HG03521 (cell line): ENCODE data around the gene AOC1.

Experiments
- ATAC-seq: cut with Tn5 transposase; IDR thresholded peaks from one replicate; pipeline ENCODE4 v1.9.1; 2021; ENCODE audit warnings: mild to moderate bottlenecking, moderate library complexity; ENCODE audit not compliant: unreplicated experiment

The AOC1 gene

DNA sequence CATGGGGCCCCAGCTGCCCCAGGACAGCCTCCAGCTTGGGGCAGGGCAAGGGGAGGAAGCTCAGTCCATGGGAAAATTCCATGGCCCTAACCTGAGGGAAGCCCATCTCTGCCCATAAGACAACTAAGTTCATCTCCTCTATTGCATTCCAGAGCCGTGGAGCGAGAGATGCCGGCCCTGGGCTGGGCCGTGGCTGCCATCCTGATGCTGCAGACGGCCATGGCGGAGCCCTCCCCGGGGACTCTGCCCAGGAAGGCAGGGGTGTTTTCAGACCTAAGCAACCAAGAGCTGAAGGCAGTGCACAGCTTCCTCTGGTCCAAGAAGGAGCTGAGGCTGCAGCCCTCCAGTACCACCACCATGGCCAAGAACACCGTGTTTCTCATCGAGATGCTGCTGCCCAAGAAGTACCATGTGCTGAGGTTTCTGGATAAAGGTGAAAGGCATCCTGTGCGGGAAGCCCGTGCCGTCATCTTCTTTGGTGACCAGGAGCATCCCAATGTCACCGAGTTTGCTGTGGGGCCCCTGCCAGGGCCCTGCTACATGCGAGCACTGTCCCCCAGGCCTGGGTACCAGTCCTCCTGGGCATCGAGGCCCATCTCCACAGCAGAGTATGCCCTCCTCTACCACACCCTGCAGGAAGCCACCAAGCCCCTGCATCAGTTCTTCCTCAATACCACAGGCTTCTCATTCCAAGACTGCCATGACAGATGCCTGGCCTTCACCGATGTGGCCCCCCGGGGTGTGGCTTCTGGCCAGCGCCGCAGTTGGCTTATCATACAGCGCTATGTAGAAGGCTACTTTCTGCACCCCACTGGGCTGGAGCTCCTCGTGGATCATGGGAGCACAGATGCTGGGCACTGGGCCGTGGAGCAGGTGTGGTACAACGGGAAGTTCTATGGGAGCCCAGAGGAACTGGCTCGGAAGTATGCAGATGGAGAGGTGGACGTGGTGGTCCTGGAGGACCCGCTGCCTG is 4.3 kb downstream of the AOC1 start:
- no peak for ATAC-seq

DNA sequence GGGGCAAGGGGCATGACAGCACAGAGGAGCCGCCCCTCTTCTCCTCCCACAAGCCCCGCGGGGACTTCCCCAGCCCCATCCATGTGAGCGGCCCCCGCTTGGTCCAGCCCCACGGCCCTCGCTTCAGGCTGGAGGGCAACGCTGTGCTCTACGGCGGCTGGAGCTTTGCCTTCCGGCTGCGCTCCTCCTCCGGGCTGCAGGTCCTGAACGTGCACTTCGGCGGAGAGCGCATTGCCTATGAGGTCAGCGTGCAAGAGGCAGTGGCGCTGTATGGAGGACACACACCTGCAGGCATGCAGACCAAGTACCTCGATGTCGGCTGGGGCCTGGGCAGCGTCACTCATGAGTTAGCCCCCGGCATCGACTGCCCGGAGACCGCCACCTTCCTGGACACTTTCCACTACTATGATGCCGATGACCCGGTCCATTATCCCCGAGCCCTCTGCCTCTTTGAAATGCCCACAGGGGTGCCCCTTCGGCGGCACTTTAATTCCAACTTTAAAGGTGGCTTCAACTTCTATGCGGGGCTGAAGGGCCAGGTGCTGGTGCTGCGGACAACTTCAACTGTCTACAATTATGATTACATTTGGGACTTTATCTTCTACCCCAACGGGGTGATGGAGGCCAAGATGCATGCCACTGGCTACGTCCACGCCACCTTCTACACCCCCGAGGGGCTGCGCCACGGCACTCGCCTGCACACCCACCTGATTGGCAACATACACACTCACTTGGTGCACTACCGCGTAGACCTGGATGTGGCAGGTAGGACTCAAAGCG is 5.1 kb downstream of the AOC1 start:
- no peak for ATAC-seq

- no peak for ATAC-seq
Measured at GRCh38 chr7:150858236-150859197, 6.2 kb downstream of the AOC1 start.

DNA sequence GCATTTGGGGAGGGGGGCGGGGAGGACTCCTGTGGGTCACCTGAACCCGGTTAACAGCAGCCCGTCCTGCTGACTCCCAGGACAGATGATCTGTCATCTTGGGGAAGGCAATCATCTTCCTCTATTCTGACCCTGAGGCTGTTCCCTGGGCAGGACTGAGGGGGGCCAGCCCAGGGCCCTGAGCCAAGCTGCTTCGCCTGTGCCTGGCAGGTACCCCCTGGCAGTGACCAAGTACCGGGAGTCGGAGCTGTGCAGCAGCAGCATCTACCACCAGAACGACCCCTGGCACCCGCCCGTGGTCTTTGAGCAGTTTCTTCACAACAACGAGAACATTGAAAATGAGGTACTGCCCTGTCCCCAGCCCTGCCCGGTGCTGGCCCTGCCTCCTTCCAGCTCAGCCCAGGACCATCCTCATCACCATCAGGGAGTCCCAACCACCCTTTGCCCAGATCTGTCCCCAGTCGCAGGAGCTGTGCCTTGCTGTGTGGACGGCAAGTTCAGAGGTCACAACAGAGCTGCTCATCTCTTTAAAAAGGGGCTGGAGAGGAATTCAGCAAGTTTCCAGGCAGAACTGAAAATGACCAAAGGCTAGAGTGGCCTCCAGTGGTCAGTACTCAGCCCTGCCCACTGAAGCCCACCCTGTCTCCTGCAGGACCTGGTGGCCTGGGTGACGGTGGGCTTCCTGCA is 8.1 kb downstream of the AOC1 start:
- ATAC-seq: no peak

DNA sequence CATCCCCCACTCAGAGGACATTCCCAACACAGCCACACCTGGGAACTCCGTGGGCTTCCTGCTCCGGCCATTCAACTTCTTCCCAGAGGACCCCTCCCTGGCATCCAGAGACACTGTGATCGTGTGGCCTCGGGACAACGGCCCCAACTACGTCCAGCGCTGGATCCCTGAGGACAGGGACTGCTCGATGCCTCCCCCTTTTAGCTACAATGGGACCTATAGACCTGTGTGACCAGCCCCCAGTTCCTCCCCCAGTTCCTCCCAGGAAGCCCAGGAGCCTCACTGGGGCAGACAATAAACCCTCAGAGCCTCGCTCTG is 8.6 kb downstream of the AOC1 start:
- ATAC-seq: no peak

GRCh38 chr7:150862356-150862755 is 10.0 kb downstream of the AOC1 start:
- ATAC-seq: no peak

- no peak for ATAC-seq
Measured at GRCh38 chr7:150863946-150864345, 11.6 kb downstream of the AOC1 start.

- no peak for ATAC-seq
Measured at GRCh38 chr7:150866932-150867564, 14.7 kb downstream of the AOC1 start.

- no peak for ATAC-seq
Measured at GRCh38 chr7:150867605-150868004, 15.3 kb downstream of the AOC1 start.

- no peak for ATAC-seq
Measured at GRCh38 chr7:150869467-150869866, 17.1 kb downstream of the AOC1 start.

DNA sequence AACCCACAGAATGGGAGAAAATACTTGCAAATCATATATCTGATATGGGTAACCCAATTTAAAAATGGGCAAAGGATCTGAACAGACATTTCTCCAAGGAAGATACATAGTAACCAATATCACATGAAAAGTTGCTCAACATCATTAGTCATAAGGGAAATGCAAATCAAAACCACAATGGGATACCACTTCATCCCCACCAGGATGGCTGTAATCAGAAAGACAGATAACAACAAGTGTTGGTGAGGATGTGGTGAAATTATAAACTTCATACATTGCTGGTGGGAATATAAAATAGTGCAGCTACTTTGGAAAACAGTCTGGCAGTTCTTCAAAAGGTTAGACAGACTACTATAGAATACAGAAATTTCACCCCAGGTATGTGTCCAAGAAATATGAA is 19.3 kb downstream of the AOC1 start:
- ATAC-seq: no peak

DNA sequence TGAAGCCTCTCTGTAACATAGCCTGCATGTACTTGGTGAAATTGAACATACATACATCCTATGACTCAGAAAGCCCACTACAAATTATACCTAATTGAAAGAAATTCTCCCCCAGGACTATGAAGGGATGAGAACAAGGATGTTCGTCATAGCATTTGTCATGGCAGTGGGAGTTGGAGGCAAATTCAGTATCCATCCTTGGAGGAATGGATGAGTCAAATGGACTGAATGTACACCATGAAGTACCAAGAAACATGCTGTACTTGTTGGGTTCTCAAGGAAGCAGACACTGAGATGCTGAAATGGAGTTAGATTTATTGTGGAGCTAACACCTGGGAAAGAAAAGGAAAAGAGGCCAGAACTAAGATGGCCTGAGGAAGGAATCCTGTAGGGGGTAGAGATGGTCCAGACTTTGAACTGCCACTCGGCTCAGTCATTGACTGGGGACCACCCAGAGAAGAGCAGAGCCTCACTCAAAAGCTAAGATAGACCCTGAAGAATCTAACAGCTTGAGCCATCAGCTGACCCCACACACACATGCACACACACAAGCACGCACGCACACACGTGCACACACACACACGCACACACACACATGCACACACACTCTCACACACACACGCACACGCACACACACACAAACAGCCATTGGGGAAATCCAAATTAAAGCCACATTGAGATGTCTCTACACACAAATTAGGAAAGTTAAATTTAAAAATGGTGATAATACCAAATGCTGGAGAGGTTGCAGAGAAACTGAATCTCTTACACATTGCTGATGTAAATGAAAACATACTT is 22.3 kb downstream of the AOC1 start:
- ATAC-seq: no peak

DNA sequence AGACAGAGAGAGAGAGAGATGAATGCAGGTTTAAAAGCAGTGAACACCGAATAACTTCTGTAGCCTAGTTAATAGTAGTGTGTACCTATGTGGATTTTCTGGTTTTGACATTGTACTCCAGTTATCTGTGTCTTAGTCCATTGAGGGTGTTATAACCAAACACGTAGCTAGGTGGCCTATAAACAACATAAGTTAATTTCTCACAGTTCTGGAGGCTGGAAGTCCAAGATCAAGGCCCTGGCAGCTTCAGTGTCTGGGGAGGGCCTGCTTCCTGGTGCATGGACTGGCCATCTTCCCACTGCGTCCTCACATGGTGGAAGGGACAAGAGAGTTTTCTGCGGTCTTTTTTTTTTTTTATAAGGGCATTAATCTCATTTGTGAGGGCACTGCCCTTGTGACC is 23.5 kb downstream of the AOC1 start:
- no peak for ATAC-seq

GRCh38 chr7:150876817-150877526 is 24.7 kb downstream of the AOC1 start:
- ATAC-seq: no peak

DNA sequence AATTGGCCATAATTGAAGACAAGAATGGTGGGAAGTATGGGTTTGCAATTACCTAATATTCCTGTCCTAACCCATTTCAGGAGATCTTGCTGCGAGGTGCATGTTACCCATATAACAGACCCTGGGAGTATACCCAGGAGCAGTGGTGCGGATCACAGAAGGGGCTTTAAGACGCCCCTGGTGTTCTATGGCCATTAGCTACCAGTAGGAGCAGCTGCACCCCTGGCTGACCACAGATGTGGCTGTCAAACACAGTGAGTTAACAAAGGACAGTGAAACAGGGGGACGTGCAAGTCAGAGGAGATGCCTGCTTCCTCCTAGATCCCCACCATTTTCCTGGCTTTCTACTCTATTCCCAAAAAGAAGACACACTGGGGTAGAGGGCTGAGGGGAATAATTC is 25.2 kb downstream of the AOC1 start:
- ATAC-seq: no peak

DNA sequence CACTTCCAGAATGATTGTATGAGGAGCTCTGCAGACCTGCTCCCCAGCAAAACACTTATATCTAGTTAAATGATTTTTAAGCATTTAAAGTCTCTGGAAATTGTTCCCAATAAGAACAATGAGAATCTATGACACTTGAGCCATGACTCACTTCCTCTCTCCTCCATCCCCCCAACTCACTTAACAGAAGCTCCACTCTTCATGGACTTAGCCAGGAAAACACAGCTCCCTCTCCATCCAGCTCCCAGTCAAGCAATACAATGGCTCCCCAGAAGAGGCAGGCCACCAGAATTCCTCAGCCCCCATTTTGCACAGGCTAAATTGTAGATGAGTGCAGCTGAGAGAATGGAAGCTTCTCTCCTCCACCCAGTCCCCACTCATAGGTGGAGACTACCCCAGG is 27.0 kb downstream of the AOC1 start:
- ATAC-seq: no peak

- ATAC-seq: no peak
Measured at GRCh38 chr7:150881189-150881588, 28.9 kb downstream of the AOC1 start.

DNA sequence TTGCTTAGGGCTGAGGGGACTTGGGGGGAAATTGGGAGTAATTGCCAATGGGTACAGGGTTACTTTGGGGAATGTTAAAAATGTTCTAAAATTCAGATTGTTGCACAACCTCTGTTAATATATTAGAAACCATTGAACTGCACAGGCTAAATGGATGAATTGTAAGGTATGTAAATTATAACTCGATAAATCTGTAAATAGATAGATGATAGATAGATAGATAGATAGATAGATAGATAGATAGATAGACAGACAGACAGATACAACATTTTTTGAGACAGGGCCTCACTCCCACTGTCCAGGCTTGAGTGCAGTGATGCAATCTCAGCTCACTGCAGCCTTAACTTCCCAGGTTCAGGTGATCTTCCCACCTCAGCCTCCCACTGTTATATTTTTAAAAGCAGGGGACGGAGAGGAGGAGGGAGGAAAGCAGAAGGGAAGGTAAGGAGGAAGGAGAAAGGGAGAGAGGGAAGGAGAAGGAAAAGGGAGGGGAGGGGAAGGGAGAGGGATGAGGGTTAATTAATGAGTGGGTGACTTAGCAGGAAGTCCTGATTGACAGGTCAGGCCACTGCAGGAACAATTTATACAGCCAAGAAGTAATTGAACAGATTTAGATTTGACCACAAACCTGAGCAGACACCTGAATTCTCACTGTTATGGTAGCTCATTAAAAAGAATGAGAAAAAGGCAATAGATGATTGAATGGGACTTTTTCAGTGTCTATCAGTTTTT is 38.7 kb downstream of the AOC1 start:
- ATAC-seq: no peak
